C4-2B (cell line): ENCODE results near the gene TMEM269.

ENCODE experiments used
- H3K27ac ChIP-seq: fragments of 450-650 bp; 2 replicates; pipeline ENCODE4 v1.5.1; 2017
- ZFX ChIP-seq: fragments of 450-650 bp; IDR thresholded peaks from 2 replicates; pipeline ENCODE4 v1.6.1; 2017
- TF ChIP-seq, protein P1 (sequence below): fragments of 450-650 bp; conservative IDR thresholded peaks from 2 replicates; pipeline ENCODE4 v1.5.1; 2017; ENCODE audit warnings: mild to moderate bottlenecking

Gene TMEM269

DNA sequence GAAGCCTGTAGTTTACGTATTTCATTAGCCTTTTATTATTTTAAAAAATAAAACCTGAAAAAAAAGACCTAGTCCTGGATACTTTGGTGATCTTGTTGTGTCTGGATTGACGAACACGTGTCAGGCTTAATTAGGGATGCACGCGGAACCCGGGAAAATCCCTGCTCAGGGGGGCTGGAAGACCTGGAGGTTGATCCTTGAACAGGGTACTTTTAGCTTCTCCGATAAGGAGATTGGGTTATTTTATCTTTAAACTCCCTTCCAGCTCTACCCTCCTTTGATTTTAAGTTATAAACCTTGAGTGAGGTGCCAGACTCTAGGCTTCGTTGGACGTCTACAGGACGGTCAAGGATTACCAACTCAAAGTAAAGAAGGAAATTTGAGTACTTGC, 61.1 kb downstream of the TMEM269 start:
- TF ChIP-seq ZFX: no peak
- TF ChIP-seq, protein P1, sequence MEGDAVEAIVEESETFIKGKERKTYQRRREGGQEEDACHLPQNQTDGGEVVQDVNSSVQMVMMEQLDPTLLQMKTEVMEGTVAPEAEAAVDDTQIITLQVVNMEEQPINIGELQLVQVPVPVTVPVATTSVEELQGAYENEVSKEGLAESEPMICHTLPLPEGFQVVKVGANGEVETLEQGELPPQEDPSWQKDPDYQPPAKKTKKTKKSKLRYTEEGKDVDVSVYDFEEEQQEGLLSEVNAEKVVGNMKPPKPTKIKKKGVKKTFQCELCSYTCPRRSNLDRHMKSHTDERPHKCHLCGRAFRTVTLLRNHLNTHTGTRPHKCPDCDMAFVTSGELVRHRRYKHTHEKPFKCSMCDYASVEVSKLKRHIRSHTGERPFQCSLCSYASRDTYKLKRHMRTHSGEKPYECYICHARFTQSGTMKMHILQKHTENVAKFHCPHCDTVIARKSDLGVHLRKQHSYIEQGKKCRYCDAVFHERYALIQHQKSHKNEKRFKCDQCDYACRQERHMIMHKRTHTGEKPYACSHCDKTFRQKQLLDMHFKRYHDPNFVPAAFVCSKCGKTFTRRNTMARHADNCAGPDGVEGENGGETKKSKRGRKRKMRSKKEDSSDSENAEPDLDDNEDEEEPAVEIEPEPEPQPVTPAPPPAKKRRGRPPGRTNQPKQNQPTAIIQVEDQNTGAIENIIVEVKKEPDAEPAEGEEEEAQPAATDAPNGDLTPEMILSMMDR: no peak
- peak overlapping the region; percentile 76 for H3K27ac ChIP-seq

DNA sequence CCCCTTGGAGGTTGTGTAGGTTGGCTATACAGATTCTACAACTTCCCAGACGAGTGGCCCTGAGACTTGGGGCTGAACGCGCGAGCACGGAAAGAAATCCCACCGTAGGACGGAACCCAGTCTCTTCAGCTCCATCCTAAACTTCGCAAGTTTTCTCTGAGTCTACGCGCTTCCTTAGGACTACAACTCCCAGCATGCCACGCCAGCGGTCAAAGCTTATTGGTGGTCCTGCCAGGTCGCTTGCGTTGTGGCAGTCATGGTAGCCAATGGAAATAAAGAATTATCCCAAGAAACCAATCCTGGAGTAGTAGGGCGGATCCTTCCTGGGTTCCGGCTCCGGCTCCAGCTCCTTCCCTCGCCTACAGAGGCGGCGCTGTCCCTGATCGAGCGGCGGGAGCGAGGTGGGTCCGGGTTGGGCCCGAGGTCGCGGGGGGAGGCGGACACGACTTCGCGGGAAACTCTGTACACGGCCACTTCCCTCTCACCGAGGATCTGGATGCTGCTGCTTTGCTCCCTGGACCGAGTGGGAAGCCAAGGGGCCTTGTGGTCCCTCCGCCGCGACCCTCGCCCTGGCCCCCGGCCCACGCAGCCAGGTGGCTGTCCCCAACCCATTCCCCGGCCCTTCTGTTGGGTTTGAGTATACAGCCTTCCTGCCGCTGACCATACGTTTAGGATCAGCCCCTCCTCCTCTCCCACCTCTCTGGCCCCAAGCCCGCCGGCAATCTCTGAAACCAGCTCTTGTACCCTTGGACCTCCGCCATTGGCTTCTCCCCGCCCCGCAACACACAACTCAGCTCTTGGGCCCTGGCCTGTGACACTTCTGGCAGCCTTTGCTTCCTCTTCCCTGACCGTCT, 61.7 kb downstream of the TMEM269 start, which contains the start of gene ZNF691:
Gene ZNF691, plus strand, starts transcription at position 357 of the 854 bp plus-strand sequence. CDS start 3,046 bp downstream, outside the sequence.
- H3K27ac ChIP-seq: peak within 1 kb of the TSS; percentile 76
- TF ChIP-seq, protein P1: peak; percentile 65
- peak; percentile 48 for TF ChIP-seq ZFX

DNA sequence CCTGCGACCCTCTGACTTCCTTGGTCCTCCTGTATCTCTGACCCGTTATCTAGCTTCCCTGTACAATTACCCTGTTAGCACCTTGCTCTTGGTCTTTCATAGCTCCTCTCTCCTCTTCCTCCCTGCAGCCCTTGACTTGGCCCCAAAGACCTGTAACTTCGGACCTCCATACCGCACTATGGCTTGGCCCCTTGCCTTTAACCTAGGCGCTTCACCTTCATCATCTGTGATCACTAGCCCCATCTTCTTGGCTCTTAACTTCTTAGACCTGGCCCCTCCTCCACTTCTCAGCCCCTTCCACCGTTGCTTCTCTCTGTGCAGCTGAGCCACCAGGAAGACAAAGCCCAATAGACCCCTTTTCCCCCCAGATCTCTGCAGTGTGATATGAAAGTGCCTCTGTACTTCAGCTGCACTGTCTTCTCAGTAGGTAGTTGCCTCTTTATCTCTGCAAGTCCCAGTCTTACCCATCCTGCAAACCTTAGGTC, 62.4 kb downstream of the TMEM269 start:
- no peak for TF ChIP-seq ZFX
- TF ChIP-seq, protein P1: no peak
- peak overlapping the region; percentile 76 for H3K27ac ChIP-seq

DNA sequence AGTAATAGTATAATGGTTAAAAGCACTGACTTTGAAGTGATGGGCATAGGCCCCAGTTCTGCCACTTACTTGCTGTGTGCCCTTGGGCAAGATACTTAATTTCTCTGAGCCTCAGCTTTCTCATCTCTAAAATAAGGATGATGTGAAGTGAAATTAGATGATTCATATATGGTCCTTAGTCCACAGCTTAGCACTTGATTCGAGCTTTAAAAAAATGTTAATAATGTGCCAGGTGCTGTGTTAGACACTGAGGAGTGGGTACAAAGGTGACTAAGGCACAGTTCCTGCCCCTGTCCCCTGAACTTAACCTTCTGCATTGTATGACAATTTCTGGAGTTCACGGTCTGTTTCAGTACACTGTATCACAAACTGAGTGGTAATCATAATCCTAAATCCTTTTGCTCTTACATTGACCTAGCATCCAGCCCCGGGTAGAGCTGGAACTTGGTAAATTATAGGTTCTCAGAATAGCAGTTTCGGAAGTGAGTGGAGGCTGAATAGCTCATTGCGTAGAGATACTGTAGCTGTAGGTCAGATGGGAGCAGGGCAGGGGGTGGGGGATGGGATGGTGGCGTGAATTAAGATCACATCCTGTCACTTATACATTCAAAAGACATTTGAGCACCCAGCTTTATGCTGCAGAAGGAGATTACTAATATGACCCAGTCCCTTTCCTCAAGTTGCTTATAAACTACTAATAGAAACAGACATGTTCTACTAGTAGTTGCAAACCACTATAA, 63.1 kb downstream of the TMEM269 start:
- H3K27ac ChIP-seq: no peak overlapping the region
- TF ChIP-seq, protein P1: no peak
- no peak for TF ChIP-seq ZFX

DNA sequence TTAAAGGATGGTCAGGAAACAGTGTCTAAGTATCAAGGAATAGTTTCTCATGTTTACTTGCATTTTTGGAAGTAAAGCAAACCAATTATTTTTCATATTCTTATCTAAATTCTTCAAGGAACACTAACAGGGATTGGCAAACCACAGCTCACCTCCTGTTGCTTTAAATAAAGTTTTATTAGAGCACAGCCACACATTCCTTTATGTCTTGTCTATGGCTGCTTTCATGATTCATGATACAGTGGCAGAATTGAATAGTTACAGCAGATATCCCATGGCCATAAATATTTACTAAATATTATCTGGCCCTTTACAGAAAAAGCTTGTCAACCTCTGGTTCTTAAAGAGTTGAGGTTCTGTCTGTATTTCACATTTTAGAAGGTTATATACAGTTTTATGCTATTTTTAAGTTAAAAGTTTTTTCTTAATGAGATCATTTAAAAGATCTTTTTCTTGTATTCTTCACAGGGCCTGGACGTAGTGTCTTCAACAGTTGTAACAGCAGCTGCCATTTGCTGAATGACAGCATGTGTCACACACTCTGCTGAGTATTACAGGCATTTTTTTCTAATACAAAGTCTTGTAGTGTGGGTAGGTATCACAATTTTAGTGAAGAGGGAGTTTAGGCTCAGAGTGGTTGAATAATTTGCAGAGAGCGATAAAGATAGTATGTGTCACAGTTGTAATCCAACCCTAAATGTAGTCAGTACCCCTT, 64.2 kb downstream of the TMEM269 start:
- no peak overlapping the region for H3K27ac ChIP-seq
- TF ChIP-seq, protein P1: no peak
- no peak for TF ChIP-seq ZFX

DNA sequence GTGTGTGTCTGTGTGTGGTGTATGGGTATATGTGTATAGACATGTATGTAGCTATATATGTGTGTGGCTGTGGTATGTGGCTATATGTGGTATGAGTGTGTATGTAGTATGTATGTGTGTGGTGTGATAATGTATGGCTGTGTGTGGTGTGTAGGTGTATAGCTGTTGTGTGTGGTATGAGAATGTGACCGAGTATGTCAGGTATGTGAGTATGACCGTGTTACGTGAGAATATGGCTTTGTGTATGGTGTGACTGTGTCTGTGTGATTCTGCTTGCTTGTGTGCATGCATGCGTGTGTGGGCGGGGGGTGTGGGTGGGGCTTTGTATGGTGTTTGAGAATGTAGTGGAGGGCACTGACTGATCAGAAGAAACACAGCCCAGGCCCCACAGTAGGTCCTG, 65.2 kb downstream of the TMEM269 start:
- TF ChIP-seq ZFX: no peak
- TF ChIP-seq, protein P1: no peak
- H3K27ac ChIP-seq: no peak overlapping the region
